Thoracic aorta (tissue), 2 donors: ENCODE measurements around the gene KDM2B. TPM values are rescaled to one million over a fixed set of nuclear protein-coding genes. Genes with fewer than 3 reads are reported as not detected.

Source experiments
- ATAC-seq: fragments of 150-250 bp; one replicate; pipeline ENCODE4 v1.8.0; 2017; ENCODE audit warnings: low read depth; ENCODE audit not compliant: insufficient number of reproducible peaks, low FRiP score
- DNase-seq: peaks from one replicate; pipeline ENCODE4 v3.0.0-alpha.2; 2020; ENCODE audit warnings: low spot score
- H3K27ac ChIP-seq, 2 donors: fragments of 200-600 bp; sonication (generic); 1 replicate in 1 of 2; 2 replicates in 1 of 2; pipeline ENCODE4 v1.5.1; 2016; ENCODE audit warnings: mild to moderate bottlenecking in 2 of 2, moderate library complexity in 2 of 2
- H3K27me3 ChIP-seq: fragments of 200-600 bp; sonication (generic); replicated peaks from 2 replicates; pipeline ENCODE4 v1.6.0; 2016; ENCODE audit warnings: mild to moderate bottlenecking; ENCODE audit not compliant: insufficient read depth
- H3K36me3 ChIP-seq: fragments of 200-600 bp; sonication (generic); one replicate; pipeline ENCODE4 v1.5.1; 2016
- H3K4me1 ChIP-seq, 2 donors: fragments of 200-600 bp; sonication (generic); 1 replicate in 1 of 2; 2 replicates in 1 of 2; pipeline versions ENCODE4 v1.5.1 to v1.6.0; 2016; ENCODE audit warnings: low read depth in 2 of 2, mild to moderate bottlenecking in 1 of 2; ENCODE audit not compliant: control insufficient read depth in 1 of 2
- H3K4me3 ChIP-seq: fragments of 200-600 bp; sonication (generic); 2 replicates; pipeline ENCODE4 v1.5.1; 2016; ENCODE audit warnings: mild to moderate bottlenecking
- H3K9me3 ChIP-seq: fragments of 200-600 bp; sonication (generic); 2 replicates; pipeline ENCODE4 v1.5.1; 2016
- CTCF ChIP-seq: fragments of 200-600 bp; sonication (generic); IDR thresholded peaks from one replicate; pipeline ENCODE4 v1.5.1; 2019; ENCODE audit warnings: antibody characterized with exemption
- total RNA-seq, 2 donors: library from RNA; depleted of rRNA; stranded (reverse); fragments of >200 nt; gene quantifications; one replicate each; pipeline versions ENCODE4 v1.1.0 to v1.2.3, GENCODE V29; 2016

The KDM2B gene
- total RNA-seq, 2 donors from 2014 or later = 15.0 to 22.5 TPM

GRCh38 chr12:121532503-121533393, 48.1 kb downstream of the KDM2B start:
- Histone ChIP-seq H3K4me1 (peaks cover 4 to 26% of the 10 kb centered on the region in 2 donors), H3K36me3 (no peaks in the 10 kb centered on the region), H3K9me3 (no peaks in the 10 kb centered on the region), H3K27me3 (no peaks in the 10 kb centered on the region), H3K27ac (no peak overlapping the region), H3K4me3 (no peak overlapping the region)
- TF ChIP-seq CTCF = no peak
- ATAC-seq (no peak), DNase-seq (no peak)

GRCh38 chr12:121531356-121531750, 49.5 kb downstream of the KDM2B start:
- DNase-seq (no peak), ATAC-seq (no peak)
- Histone ChIP-seq H3K36me3 (no peaks in the 10 kb centered on the region), H3K9me3 (no peaks in the 10 kb centered on the region), H3K27ac (no peak overlapping the region), H3K4me1 (peaks cover 4 to 18% of the 10 kb centered on the region in 2 donors), H3K4me3 (no peak overlapping the region), H3K27me3 (no peaks in the 10 kb centered on the region)
- no peak for TF ChIP-seq CTCF

- no peak for TF ChIP-seq CTCF
- no peak overlapping the region for H3K4me3 ChIP-seq
- H3K36me3 ChIP-seq = no peaks in the 10 kb centered on the region
- DNase-seq = peak; percentile 36
- no peak overlapping the region for H3K27ac ChIP-seq
- H3K9me3 ChIP-seq = no peaks in the 10 kb centered on the region
- H3K4me1 ChIP-seq = peaks cover 4 to 13% of the 10 kb centered on the region in 2 donors
- H3K27me3 ChIP-seq = no peaks in the 10 kb centered on the region
- no peak for ATAC-seq
Measured at GRCh38 chr12:121530600-121531355, 50.0 kb downstream of the KDM2B start.

GRCh38 chr12:121529184-121529583, 51.6 kb downstream of the KDM2B start:
- Histone ChIP-seq H3K27me3 (no peaks in the 10 kb centered on the region), H3K27ac (no peak overlapping the region), H3K4me3 (no peak overlapping the region), H3K4me1 (peaks cover 0 to 5% of the 10 kb centered on the region in 2 donors), H3K9me3 (no peaks in the 10 kb centered on the region), H3K36me3 (peaks cover 4% of the 10 kb centered on the region)
- TF ChIP-seq CTCF = no peak
- no peak for DNase-seq
- ATAC-seq = no peak

GRCh38 chr12:121525411-121525810, 55.4 kb downstream of the KDM2B start:
- H3K36me3 ChIP-seq = peaks cover 9% of the 10 kb centered on the region
- DNase-seq = no peak
- no peaks in the 10 kb centered on the region for H3K9me3 ChIP-seq
- H3K27me3 ChIP-seq = no peaks in the 10 kb centered on the region
- no peaks in the 10 kb centered on the region for H3K4me1 ChIP-seq
- no peak for ATAC-seq
- H3K4me3 ChIP-seq = no peak overlapping the region
- no peak overlapping the region for H3K27ac ChIP-seq
- no peak for TF ChIP-seq CTCF
